ENCODE data around the gene NQO2. TPM values are rescaled to one million over a fixed set of nuclear protein-coding genes. Genes with fewer than 3 reads are reported as not detected.

The NQO2 gene
- total RNA-seq (2022; extraction: Qiagen RNA extraction) = 57.8 to 71.6 TPM (median 68.2 TPM) in 5 replicates

GRCh38 chr6:2999618-3000557 lies at the start of gene NQO2:
Gene NQO2, plus strand, starts transcription at chr6:2999894. Its CDS starts 6,659 bp downstream, at chr6:3006553.

GRCh38 chr6:2971420-2972218 lies 28.1 kb upstream of the NQO2 start, which contains the start of gene SERPINB6:
Gene SERPINB6, minus strand, starts transcription at chr6:2971567. Its CDS starts 12,235 bp downstream, at chr6:2959332.

GRCh38 chr6:3068329-3069214 lies 68.9 kb downstream of the NQO2 start, which contains the start of gene RIPK1:
Gene RIPK1, plus strand, starts transcription at chr6:3068494. Its CDS starts 8,330 bp downstream, at chr6:3076824.

Other genes starting within 250 kb of the NQO2 start
- 0.09 to 0.18 TPM (median 0.13 TPM) in 5 replicates for gene MYLK4, start 249.0 kb upstream of the NQO2 start, total RNA-seq (2022; extraction: Qiagen RNA extraction)
- 31.4 to 37.1 TPM (median 35.4 TPM) in 5 replicates for gene WRNIP1, start 234.5 kb upstream of the NQO2 start, total RNA-seq (2022; extraction: Qiagen RNA extraction)
- 41.2 to 51.1 TPM (median 47.3 TPM) in 5 replicates for gene SERPINB1, start 158.0 kb upstream of the NQO2 start, total RNA-seq (2022; extraction: Qiagen RNA extraction)
- gene SERPINB9, start 96.6 kb upstream of the NQO2 start, total RNA-seq (2022; extraction: Qiagen RNA extraction) = 7.2 to 11.0 TPM (median 8.9 TPM) in 5 replicates
- gene SERPINB6, start 28.3 kb upstream of the NQO2 start, total RNA-seq (2022; extraction: Qiagen RNA extraction) = 133 to 137 TPM (median 135 TPM) in 5 replicates
- gene RIPK1, start 68.6 kb downstream of the NQO2 start, total RNA-seq (2022; extraction: Qiagen RNA extraction) = 12.0 to 13.8 TPM (median 12.5 TPM) in 5 replicates
- gene BPHL, start 118.8 kb downstream of the NQO2 start, total RNA-seq (2022; extraction: Qiagen RNA extraction) = 19.2 to 24.4 TPM (median 23.0 TPM) in 5 replicates
- 83.9 to 100 TPM (median 95.5 TPM) in 5 replicates for gene TUBB2A, start 157.7 kb downstream of the NQO2 start, total RNA-seq (2022; extraction: Qiagen RNA extraction)
- 14.2 to 16.9 TPM (median 15.4 TPM) in 5 replicates for gene TUBB2B, start 227.8 kb downstream of the NQO2 start, total RNA-seq (2022; extraction: Qiagen RNA extraction)

All from A549 treated with dexamethasone at 1 μM for 4 hours (cell line).